IMR-90 (cell line): ENCODE data around the gene CFAP251. TPM values are rescaled to one million over a fixed set of nuclear protein-coding genes. Genes with fewer than 3 reads are reported as not detected.

Experiments
- ATAC-seq: fragments of 200-7000 bp; cut with Tn5 transposase; 2 replicates; pipeline ENCODE4 v1.9.1; 2020; ENCODE audit warnings: low read depth, mild to moderate bottlenecking, moderate library complexity
- BruUV-seq: library from RNA; stranded (reverse); fragments of 400-500 nt; replicated peaks from 2 replicates; lab custom pipeline; 2021; lab: Mats Ljungman, UMichigan
- CTCF ChIA-PET: fragments of 300-600 bp; formaldehyde crosslinking; extraction: SDS; loops from one replicate; lab custom pipeline; 2021; ENCODE audit warnings: antibody characterized with exemption; lab: Yijun Ruan, JAX
- POLR2A ChIA-PET: fragments of 300-600 bp; sonication (Branson Sonifier 250); formaldehyde crosslinking; loops from one replicate; lab custom pipeline; 2022; ENCODE audit warnings: antibody characterized with exemption; ENCODE audit not compliant: unreplicated experiment; lab: Charles Lee
- DNase-seq: peaks from one replicate; pipeline ENCODE4 v3.0.0; 2013
- H2AFZ ChIP-seq: replicated peaks from 2 replicates; pipeline ENCODE3; 2013; ENCODE audit warnings: low read length, mild to moderate bottlenecking; ENCODE audit not compliant: poor library complexity
- H2AK5ac ChIP-seq: 2 replicates; pipeline ENCODE4 v1.6.1; 2013; ENCODE audit warnings: low read depth, low read length, inconsistent platforms
- H2AK9ac ChIP-seq: replicated peaks from 2 replicates; pipeline ENCODE3; 2013; ENCODE audit warnings: mild to moderate bottlenecking, low read depth, low read length, moderate library complexity; ENCODE audit not compliant: poor library complexity
- H2BK120ac ChIP-seq: 2 replicates; pipeline ENCODE4 v1.6.1; 2013; ENCODE audit warnings: low read depth, low read length, inconsistent platforms
- H2BK15ac ChIP-seq: 3 replicates; pipeline ENCODE4 v1.6.1; 2013; ENCODE audit warnings: low read depth, low read length, inconsistent platforms
- H2BK20ac ChIP-seq: 2 replicates; pipeline ENCODE4 v1.6.1; 2013; ENCODE audit warnings: low read depth, mild to moderate bottlenecking, inconsistent platforms, low read length, moderate library complexity
- H2BK5ac ChIP-seq: 2 replicates; pipeline ENCODE4 v1.6.1; 2013; ENCODE audit warnings: mild to moderate bottlenecking, low read depth, low read length, inconsistent platforms; ENCODE audit not compliant: poor library complexity, severe bottlenecking
- H3K14ac ChIP-seq: replicated peaks from 2 replicates; pipeline ENCODE4 v1.6.1; 2013; ENCODE audit warnings: low read depth, low read length, inconsistent platforms
- H3K18ac ChIP-seq: 2 replicates; pipeline ENCODE4 v1.6.1; 2013; ENCODE audit warnings: low read depth, low read length, control low read depth
- H3K23ac ChIP-seq: 2 replicates; pipeline ENCODE4 v1.6.1; 2013; ENCODE audit warnings: low read depth, low read length, inconsistent platforms
- H3K27ac ChIP-seq: 2 replicates; pipeline ENCODE4 v1.5.1; 2013; ENCODE audit warnings: mild to moderate bottlenecking, control low read depth, low read length; ENCODE audit not compliant: insufficient read depth
- H3K27me3 ChIP-seq: 2 replicates; pipeline ENCODE4 v1.6.1; 2013; ENCODE audit warnings: low read length; ENCODE audit not compliant: control insufficient read depth, insufficient read depth
- H3K36me3 ChIP-seq: 2 replicates; pipeline ENCODE4 v1.6.1; 2013; ENCODE audit warnings: low read length, mixed read lengths; ENCODE audit not compliant: control insufficient read depth, insufficient read depth
- H3K4ac ChIP-seq: 2 replicates; pipeline ENCODE4 v1.6.1; 2013; ENCODE audit warnings: low read depth, low read length, inconsistent platforms
- H3K4me1 ChIP-seq: 2 replicates; pipeline ENCODE4 v1.6.1; 2013; ENCODE audit warnings: low read length, mixed read lengths; ENCODE audit not compliant: control insufficient read depth, insufficient read depth
- H3K4me2 ChIP-seq: 2 replicates; pipeline ENCODE4 v1.6.1; 2013; ENCODE audit warnings: low read depth, mild to moderate bottlenecking, control low read depth, low read length, moderate library complexity
- H3K4me3 ChIP-seq: 2 replicates; pipeline ENCODE4 v1.5.1; 2013; ENCODE audit warnings: low read depth, mild to moderate bottlenecking, control low read depth, low read length, moderate library complexity; ENCODE audit not compliant: insufficient read depth
- H3K56ac ChIP-seq: 2 replicates; pipeline ENCODE4 v1.6.1; 2013; ENCODE audit warnings: low read length, inconsistent platforms; ENCODE audit not compliant: insufficient read depth; ENCODE audit errors: extremely low read depth
- H3K79me1 ChIP-seq, 2 experiments: 2 replicates each; pipeline ENCODE4 v1.6.1; 2013; ENCODE audit warnings: low read length in 2 of 2, inconsistent platforms in 1 of 2, low read depth in 1 of 2
- H3K9ac ChIP-seq: 2 replicates; pipeline ENCODE4 v1.6.1; 2013; ENCODE audit warnings: low read depth, low read length, control low read depth
- H3K9me1 ChIP-seq: 2 replicates; pipeline ENCODE4 v1.6.1; 2013; ENCODE audit warnings: low read length, inconsistent platforms; ENCODE audit not compliant: insufficient read depth
- H3K9me3 ChIP-seq: 2 replicates; pipeline ENCODE4 v1.6.1; 2013; ENCODE audit warnings: low read length; ENCODE audit not compliant: control insufficient read depth, insufficient read depth
- H4K20me1 ChIP-seq: 2 replicates; pipeline ENCODE4 v1.6.1; 2013; ENCODE audit warnings: low read length, inconsistent platforms; ENCODE audit not compliant: insufficient read depth
- H4K5ac ChIP-seq: 2 replicates; pipeline ENCODE4 v1.6.1; 2013; ENCODE audit warnings: mild to moderate bottlenecking, low read depth, low read length, control low read depth
- H4K8ac ChIP-seq, 2 experiments: 2 replicates each; pipeline ENCODE4 v1.6.1; 2013; ENCODE audit warnings: low read depth in 2 of 2, low read length in 2 of 2, control low read depth in 1 of 2, inconsistent platforms in 1 of 2
- H4K91ac ChIP-seq: 2 replicates; pipeline ENCODE4 v1.6.1; 2013; ENCODE audit warnings: low read depth, low read length, inconsistent platforms; ENCODE audit not compliant: insufficient read depth
- BHLHE40 ChIP-seq: fragments of 150-350 bp; IDR thresholded peaks from 2 replicates; pipeline ENCODE4 v1.6.1; 2016; ENCODE audit warnings: mild to moderate bottlenecking, low read depth, low read length
- CEBPB ChIP-seq: IDR thresholded peaks from 2 replicates; pipeline ENCODE4 v1.6.1; 2012; ENCODE audit warnings: low read depth, low read length, improper control_type of control experiment
- CHD1 ChIP-seq: IDR thresholded peaks from 2 replicates; pipeline ENCODE4 v1.6.1; 2012; ENCODE audit warnings: low read depth, low read length, improper control_type of control experiment
- CTCF ChIP-seq: conservative IDR thresholded peaks from 2 replicates; pipeline ENCODE4 v1.5.1; 2012; ENCODE audit warnings: mild to moderate bottlenecking, low read depth, low read length, improper control_type of control experiment
- ELK1 ChIP-seq: fragments of 150-350 bp; IDR thresholded peaks from 2 replicates; pipeline ENCODE4 v1.6.1; 2016; ENCODE audit warnings: low read depth, mild to moderate bottlenecking, low read length, moderate library complexity, borderline replicate concordance
- POLR2A ChIP-seq: IDR thresholded peaks from 2 replicates; pipeline ENCODE4 v1.6.1; 2012; ENCODE audit warnings: mild to moderate bottlenecking, low read depth, low read length
- RAD21 ChIP-seq: IDR thresholded peaks from 2 replicates; pipeline ENCODE4 v1.6.1; 2012; ENCODE audit warnings: low read length, improper control_type of control experiment
- RCOR1 ChIP-seq: IDR thresholded peaks from 2 replicates; pipeline ENCODE4 v1.6.1; 2012; ENCODE audit warnings: mild to moderate bottlenecking, low read length, improper control_type of control experiment; ENCODE audit not compliant: insufficient replicate concordance
- USF2 ChIP-seq: fragments of 150-350 bp; IDR thresholded peaks from 2 replicates; pipeline ENCODE4 v1.6.1; 2017; ENCODE audit warnings: mild to moderate bottlenecking, antibody characterized with exemption, low read length, low read depth
- WGBS, 2 experiments: methylation state at CpG; one replicate each; pipeline versions ENCODE4 v1.1.5 to v1.1.7; 2013; ENCODE audit warnings: missing lambda C conversion rate in 2 of 2; ENCODE audit not compliant: insufficient read length in 1 of 2; ENCODE audit errors: extremely low coverage in 2 of 2; 5-methylcytosine and 5-hydroxymethylcytosine counted together
- dilution Hi-C: fragments of 300-500 bp; cut with HindIII; formaldehyde crosslinking; loops from one replicate; pipeline ENCODE4 v1.14.3; 2018; ENCODE audit warnings: low sequenced_read_pairs; ENCODE audit not compliant: unreplicated experiment
- in situ Hi-C: fragments of 300-500 bp; cut with MboI; formaldehyde crosslinking; loops from 3 replicates; pipeline ENCODE4 v1.14.3; 2019; ENCODE audit warnings: low sequenced_read_pairs, inconsistent platforms, mixed read lengths
- intact Hi-C: fragments of 100-400 bp; cut with micrococcal nuclease; formaldehyde crosslinking; loops from 2 replicates; pipeline ENCODE4 v1.10.0; 2022
- polyA plus RNA-seq, 3 experiments: library from polyadenylated mRNA; depleted of rRNA; stranded (reverse); fragments of >200 nt; gene quantifications; 2 replicates each; pipeline ENCODE4 v1.2.3, GENCODE V29; 2012; ENCODE audit warnings: low replicate concordance in 1 of 3
- total RNA-seq: library from RNA; depleted of rRNA; stranded (reverse); fragments of >200 nt; gene quantifications from 2 replicates; pipeline ENCODE4 v1.2.3, GENCODE V29; 2012

The CFAP251 gene
- total and polyA plus RNA-seq, 2 of the 4 experiments (the other 2 are of a cell fraction) = 7.8 to 9.1 TPM

- Histone ChIP-seq H4K20me1 (no peaks in the 10 kb centered on the region), H3K27me3 (no peaks in the 10 kb centered on the region), H4K5ac (no peak overlapping the region), H3K4me3 (no peak overlapping the region), H3K27ac (no peak overlapping the region), H3K36me3 (no peaks in the 10 kb centered on the region), H3K79me1 (no peaks in the 10 kb centered on the region), H3K18ac (no peak overlapping the region), H4K91ac (no peak overlapping the region), H2AFZ (no peak overlapping the region), H3K4me1 (no peaks in the 10 kb centered on the region), H2AK5ac (no peak overlapping the region), H2AK9ac (no peak overlapping the region), H3K9me1 (peaks cover 2% of the 10 kb centered on the region; the same call in 1 of the 2 replicates), H2BK20ac (no peak overlapping the region), H3K4me2 (no peak overlapping the region), H3K9me3 (no peaks in the 10 kb centered on the region; the same call in 1 of the 2 replicates), H2BK15ac (no peak overlapping the region), H3K56ac (no peak overlapping the region), H3K4ac (no peak overlapping the region), H3K14ac (no peak overlapping the region), H4K8ac (no peak overlapping the region), H3K23ac (no peak overlapping the region), H3K9ac (no peak overlapping the region), H2BK120ac (no peak overlapping the region), H2BK5ac (no peak overlapping the region)
- WGBS, 2 experiments = 89% methylated on average over 3 of the region's 5 CpGs; no CpG with 5 or more reads in 1 of the 2 experiments
- DNase-seq (no peak), ATAC-seq (no peak)
- dilution Hi-C loops = no loop called here
- in situ Hi-C loops = no loop called here
- ChIA-PET POLR2A (no interaction called here), CTCF (no interaction called here)
- intact Hi-C loops = no loop called here
- BruUV-seq = no TSS peak
- no peak for TF ChIP-seq CEBPB
- TF ChIP-seq CHD1 = no peak
- TF ChIP-seq USF2 = no peak
- TF ChIP-seq BHLHE40 = no peak
- no peak for TF ChIP-seq CTCF
- no peak for TF ChIP-seq ELK1
- TF ChIP-seq RCOR1 = no peak
- TF ChIP-seq RAD21 = no peak
- no peak for TF ChIP-seq POLR2A
Observed at GRCh38 chr12:122014781-122015180, 96.4 kb downstream of the CFAP251 start.
